Body of pancreas (tissue), 4 donors: ENCODE results near the gene OOSP4A.

ENCODE experiments used
- POLR2A ChIP-seq, 3 donors: fragments of 450-650 bp; IDR thresholded peaks; one replicate each; pipeline ENCODE4 v1.6.1; 2016; ENCODE audit warnings: antibody characterized with exemption in 3 of 3, mild to moderate bottlenecking in 2 of 3
- TF ChIP-seq, protein P1 (sequence below), 7 experiments: fragments of 450-650 bp in 4 of 7; fragments of 200-600 bp in 3 of 7; sonication (generic) in 3 of 7; IDR thresholded peaks; one replicate each; pipeline ENCODE4 v1.5.1; 2016 to 2019; ENCODE audit warnings: antibody characterized with exemption in 7 of 7

DNA sequence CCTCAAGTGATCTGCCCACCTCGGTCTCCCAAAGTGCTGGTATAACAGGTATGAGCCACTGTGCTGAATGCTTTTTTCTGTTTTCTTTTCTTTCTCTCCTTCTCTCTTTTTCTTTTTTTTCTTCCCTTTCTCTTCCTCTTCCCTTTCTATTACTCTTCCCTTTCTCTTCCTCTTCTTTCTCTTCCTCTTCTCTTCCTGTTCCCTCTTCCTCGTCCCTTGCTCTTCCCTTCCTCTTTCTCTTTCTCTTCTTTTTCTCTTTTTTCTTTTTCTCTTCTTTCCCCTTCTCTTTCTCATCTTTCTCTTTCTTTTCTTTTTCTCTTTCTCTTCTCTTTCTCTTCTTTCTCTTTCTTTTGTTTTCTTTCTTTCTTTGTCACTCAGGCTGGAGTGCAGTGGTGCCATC is 24.4 kb upstream of the OOSP4A start:
- TF ChIP-seq, protein P1, sequence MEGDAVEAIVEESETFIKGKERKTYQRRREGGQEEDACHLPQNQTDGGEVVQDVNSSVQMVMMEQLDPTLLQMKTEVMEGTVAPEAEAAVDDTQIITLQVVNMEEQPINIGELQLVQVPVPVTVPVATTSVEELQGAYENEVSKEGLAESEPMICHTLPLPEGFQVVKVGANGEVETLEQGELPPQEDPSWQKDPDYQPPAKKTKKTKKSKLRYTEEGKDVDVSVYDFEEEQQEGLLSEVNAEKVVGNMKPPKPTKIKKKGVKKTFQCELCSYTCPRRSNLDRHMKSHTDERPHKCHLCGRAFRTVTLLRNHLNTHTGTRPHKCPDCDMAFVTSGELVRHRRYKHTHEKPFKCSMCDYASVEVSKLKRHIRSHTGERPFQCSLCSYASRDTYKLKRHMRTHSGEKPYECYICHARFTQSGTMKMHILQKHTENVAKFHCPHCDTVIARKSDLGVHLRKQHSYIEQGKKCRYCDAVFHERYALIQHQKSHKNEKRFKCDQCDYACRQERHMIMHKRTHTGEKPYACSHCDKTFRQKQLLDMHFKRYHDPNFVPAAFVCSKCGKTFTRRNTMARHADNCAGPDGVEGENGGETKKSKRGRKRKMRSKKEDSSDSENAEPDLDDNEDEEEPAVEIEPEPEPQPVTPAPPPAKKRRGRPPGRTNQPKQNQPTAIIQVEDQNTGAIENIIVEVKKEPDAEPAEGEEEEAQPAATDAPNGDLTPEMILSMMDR (IDR thresholded peaks at IDR 0.05): no peak
- TF ChIP-seq POLR2A (IDR thresholded peaks at IDR 0.05): no peak
